WTC11 (cell line): ENCODE results near the gene MCCC1. TPM values are rescaled to one million over a fixed set of nuclear protein-coding genes. Genes with fewer than 3 reads are reported as not detected.
A peak's percentile ranks its signal among the peaks of the same experiment; 100 is the strongest.

Source experiments
- ELF4 ChIP-seq: sonication (generic); formaldehyde crosslinking; IDR thresholded peaks from 2 replicates; pipeline ENCODE4 v1.8.1; 2022; ENCODE audit warnings: low read depth, mild to moderate bottlenecking, moderate library complexity, missing genetic modification reagents
- ESRRA ChIP-seq: sonication (generic); formaldehyde crosslinking; IDR thresholded peaks from 2 replicates; pipeline ENCODE4 v1.8.1; 2022; ENCODE audit warnings: mild to moderate bottlenecking, missing genetic modification reagents, borderline replicate concordance
- IRF2 ChIP-seq: sonication (generic); formaldehyde crosslinking; IDR thresholded peaks from 2 replicates; pipeline ENCODE4 v1.8.0; 2022; ENCODE audit warnings: low read depth, missing genetic modification reagents, borderline replicate concordance
- JAZF1 ChIP-seq: fragments of 250-450 bp; sonication (Bioruptor Pico); IDR thresholded peaks from 2 replicates; pipeline ENCODE4 v1.9.0; 2021; ENCODE audit warnings: moderate library complexity, mild to moderate bottlenecking, inconsistent platforms
- JUN ChIP-seq: sonication (generic); formaldehyde crosslinking; IDR thresholded peaks from 2 replicates; pipeline ENCODE4 v1.8.0; 2023; ENCODE audit warnings: mild to moderate bottlenecking, missing genetic modification reagents
- MXD4 ChIP-seq: fragments of 250-450 bp; sonication (Bioruptor Pico); IDR thresholded peaks from 2 replicates; pipeline ENCODE4 v1.8.0; 2021; ENCODE audit warnings: mild to moderate bottlenecking, moderate library complexity, borderline replicate concordance
- MYBL2 ChIP-seq: sonication (generic); formaldehyde crosslinking; IDR thresholded peaks from 2 replicates; pipeline ENCODE4 v1.8.1; 2023; ENCODE audit warnings: mild to moderate bottlenecking, moderate library complexity, missing genetic modification reagents
- NFATC4 ChIP-seq: fragments of 250-450 bp; sonication (Bioruptor Pico); IDR thresholded peaks from 2 replicates; pipeline ENCODE4 v1.9.0; 2021; ENCODE audit warnings: mild to moderate bottlenecking
- NFE2L1 ChIP-seq: sonication (generic); formaldehyde crosslinking; IDR thresholded peaks from 2 replicates; pipeline ENCODE4 v1.8.1; 2023; ENCODE audit warnings: missing genetic modification reagents
- NR2C2 ChIP-seq: sonication (generic); formaldehyde crosslinking; IDR thresholded peaks from 2 replicates; pipeline ENCODE4 v1.8.0; 2022; ENCODE audit warnings: mild to moderate bottlenecking, missing genetic modification reagents
- RORB ChIP-seq: fragments of 250-450 bp; sonication (Bioruptor Pico); IDR thresholded peaks from 2 replicates; pipeline ENCODE4 v1.9.0; 2021; ENCODE audit warnings: mild to moderate bottlenecking
- SMAD4 ChIP-seq: sonication (generic); formaldehyde crosslinking; IDR thresholded peaks from 2 replicates; pipeline ENCODE4 v1.8.0; 2022; ENCODE audit warnings: mild to moderate bottlenecking, missing genetic modification reagents
- SP1 ChIP-seq: sonication (generic); formaldehyde crosslinking; conservative IDR thresholded peaks from 2 replicates; pipeline ENCODE4 v1.8.1; 2022; ENCODE audit warnings: missing genetic modification reagents
- ZNF138 ChIP-seq: sonication (generic); formaldehyde crosslinking; conservative IDR thresholded peaks from 2 replicates; pipeline ENCODE4 v1.8.1; 2022; ENCODE audit warnings: mild to moderate bottlenecking, moderate library complexity, missing genetic modification reagents
- ZNF263 ChIP-seq: sonication (generic); formaldehyde crosslinking; IDR thresholded peaks from 2 replicates; pipeline ENCODE4 v1.8.1; 2022; ENCODE audit warnings: low read depth, mild to moderate bottlenecking, moderate library complexity, missing genetic modification reagents
- ZNF396 ChIP-seq: fragments of 250-450 bp; sonication (Bioruptor Pico); IDR thresholded peaks from 2 replicates; pipeline ENCODE4 v1.8.0; 2021; ENCODE audit warnings: mild to moderate bottlenecking, moderate library complexity, borderline replicate concordance
- ZNF416 ChIP-seq: fragments of 250-450 bp; sonication (Bioruptor Pico); IDR thresholded peaks from 2 replicates; pipeline ENCODE4 v1.9.0; 2021; ENCODE audit warnings: mild to moderate bottlenecking, inconsistent platforms
- ZNF671 ChIP-seq: fragments of 250-450 bp; sonication (Bioruptor Pico); IDR thresholded peaks from 2 replicates; pipeline ENCODE4 v1.8.0; 2021; ENCODE audit warnings: mild to moderate bottlenecking
- total RNA-seq: library from RNA; stranded (reverse); gene quantifications from 3 replicates; pipeline ENCODE4 v1.2.3, GENCODE V29; 2021
- TF ChIP-seq, protein P1 (sequence below): fragments of 250-450 bp; sonication (Bioruptor Pico); IDR thresholded peaks from 2 replicates; pipeline ENCODE4 v1.8.0; 2021; ENCODE audit warnings: mild to moderate bottlenecking
- TF ChIP-seq, protein P2 (sequence below): fragments of 250-450 bp; sonication (Bioruptor Pico); IDR thresholded peaks from 2 replicates; pipeline ENCODE4 v1.9.0; 2021; ENCODE audit warnings: mild to moderate bottlenecking
- TF ChIP-seq, protein P3 (sequence below): sonication (generic); formaldehyde crosslinking; conservative IDR thresholded peaks from 2 replicates; pipeline ENCODE4 v1.8.1; 2022; ENCODE audit warnings: mild to moderate bottlenecking, missing genetic modification reagents
- TF ChIP-seq, protein P4 (sequence below): fragments of 250-450 bp; sonication (Bioruptor Pico); IDR thresholded peaks from 2 replicates; pipeline ENCODE4 v1.9.0; 2021; ENCODE audit warnings: mild to moderate bottlenecking, borderline replicate concordance
- TF ChIP-seq, protein P5 (sequence below): sonication (generic); formaldehyde crosslinking; IDR thresholded peaks from 2 replicates; pipeline ENCODE4 v1.8.1; 2023; ENCODE audit warnings: mild to moderate bottlenecking, moderate library complexity, missing genetic modification reagents
- TF ChIP-seq, protein P6 (sequence below): sonication (generic); formaldehyde crosslinking; IDR thresholded peaks from 2 replicates; pipeline ENCODE4 v1.8.1; 2023; ENCODE audit warnings: mild to moderate bottlenecking, missing genetic modification reagents, moderate library complexity
- TF ChIP-seq, protein P7 (sequence below): fragments of 250-450 bp; sonication (Bioruptor Pico); IDR thresholded peaks from 2 replicates; pipeline ENCODE4 v1.9.0; 2021; ENCODE audit warnings: moderate library complexity, mild to moderate bottlenecking, inconsistent platforms, borderline replicate concordance
- TF ChIP-seq, protein P8 (sequence below): sonication (generic); formaldehyde crosslinking; IDR thresholded peaks from 2 replicates; pipeline ENCODE4 v1.8.1; 2022; ENCODE audit warnings: low read depth, missing genetic modification reagents, borderline replicate concordance

MCCC1 gene
- total RNA-seq, 1 experiment from 2014 or later: 19.5 TPM

DNA sequence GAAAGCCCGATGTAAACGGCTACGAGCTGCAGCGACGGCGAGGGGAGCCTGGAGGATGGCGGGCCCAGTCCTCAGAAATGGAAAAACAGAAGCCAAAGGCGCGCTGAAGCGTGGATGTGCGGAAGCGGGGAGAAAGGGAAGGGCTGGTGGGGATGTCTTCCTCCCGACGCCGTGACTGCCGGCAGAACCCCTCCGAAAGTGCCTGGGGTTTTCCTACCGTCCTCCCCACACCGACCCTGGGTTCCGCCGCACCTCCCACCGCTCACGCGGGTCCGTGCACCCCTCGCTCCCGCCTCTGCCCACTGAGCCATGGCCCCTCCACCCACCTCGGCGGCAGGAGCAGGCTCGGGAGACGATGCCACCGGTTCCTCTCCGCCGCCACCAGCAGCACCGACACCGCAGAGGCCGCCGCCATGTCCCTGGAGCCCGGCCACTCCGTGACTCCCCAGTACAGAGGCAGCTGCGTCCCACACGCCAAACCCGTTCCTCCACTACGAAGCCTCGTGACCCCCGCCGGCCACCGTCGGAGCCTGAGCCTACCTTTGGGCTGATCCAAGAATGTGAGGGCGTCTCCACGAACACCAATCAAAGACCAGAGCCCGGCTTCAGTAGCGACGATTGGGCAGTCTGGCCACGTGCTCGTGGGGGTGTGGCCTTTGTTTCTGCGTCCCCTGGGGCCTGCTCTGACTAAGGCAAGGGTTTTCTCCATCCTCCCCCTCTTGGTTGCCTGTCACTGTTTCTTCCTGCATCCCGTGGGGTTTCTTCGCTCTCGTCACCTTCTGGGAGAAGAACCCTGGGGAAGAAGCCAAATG lies at the start of gene MCCC1 (continued):
- no peak for TF ChIP-seq ZNF416 (CRISPR knock-in tag)
- TF ChIP-seq, protein P1, sequence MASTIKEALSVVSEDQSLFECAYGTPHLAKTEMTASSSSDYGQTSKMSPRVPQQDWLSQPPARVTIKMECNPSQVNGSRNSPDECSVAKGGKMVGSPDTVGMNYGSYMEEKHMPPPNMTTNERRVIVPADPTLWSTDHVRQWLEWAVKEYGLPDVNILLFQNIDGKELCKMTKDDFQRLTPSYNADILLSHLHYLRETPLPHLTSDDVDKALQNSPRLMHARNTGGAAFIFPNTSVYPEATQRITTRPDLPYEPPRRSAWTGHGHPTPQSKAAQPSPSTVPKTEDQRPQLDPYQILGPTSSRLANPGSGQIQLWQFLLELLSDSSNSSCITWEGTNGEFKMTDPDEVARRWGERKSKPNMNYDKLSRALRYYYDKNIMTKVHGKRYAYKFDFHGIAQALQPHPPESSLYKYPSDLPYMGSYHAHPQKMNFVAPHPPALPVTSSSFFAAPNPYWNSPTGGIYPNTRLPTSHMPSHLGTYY (CRISPR knock-in tag): no peak
- TF ChIP-seq ZNF396 (CRISPR knock-in tag): no peak
- TF ChIP-seq, protein P2, sequence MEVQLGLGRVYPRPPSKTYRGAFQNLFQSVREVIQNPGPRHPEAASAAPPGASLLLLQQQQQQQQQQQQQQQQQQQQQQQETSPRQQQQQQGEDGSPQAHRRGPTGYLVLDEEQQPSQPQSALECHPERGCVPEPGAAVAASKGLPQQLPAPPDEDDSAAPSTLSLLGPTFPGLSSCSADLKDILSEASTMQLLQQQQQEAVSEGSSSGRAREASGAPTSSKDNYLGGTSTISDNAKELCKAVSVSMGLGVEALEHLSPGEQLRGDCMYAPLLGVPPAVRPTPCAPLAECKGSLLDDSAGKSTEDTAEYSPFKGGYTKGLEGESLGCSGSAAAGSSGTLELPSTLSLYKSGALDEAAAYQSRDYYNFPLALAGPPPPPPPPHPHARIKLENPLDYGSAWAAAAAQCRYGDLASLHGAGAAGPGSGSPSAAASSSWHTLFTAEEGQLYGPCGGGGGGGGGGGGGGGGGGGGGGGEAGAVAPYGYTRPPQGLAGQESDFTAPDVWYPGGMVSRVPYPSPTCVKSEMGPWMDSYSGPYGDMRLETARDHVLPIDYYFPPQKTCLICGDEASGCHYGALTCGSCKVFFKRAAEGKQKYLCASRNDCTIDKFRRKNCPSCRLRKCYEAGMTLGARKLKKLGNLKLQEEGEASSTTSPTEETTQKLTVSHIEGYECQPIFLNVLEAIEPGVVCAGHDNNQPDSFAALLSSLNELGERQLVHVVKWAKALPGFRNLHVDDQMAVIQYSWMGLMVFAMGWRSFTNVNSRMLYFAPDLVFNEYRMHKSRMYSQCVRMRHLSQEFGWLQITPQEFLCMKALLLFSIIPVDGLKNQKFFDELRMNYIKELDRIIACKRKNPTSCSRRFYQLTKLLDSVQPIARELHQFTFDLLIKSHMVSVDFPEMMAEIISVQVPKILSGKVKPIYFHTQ (CRISPR knock-in tag): no peak
- peak; percentile 95 for TF ChIP-seq MYBL2
- TF ChIP-seq NFE2L1 (CRISPR knock-in tag): peak; percentile 78; the same call in 1 of the 2 replicates
- TF ChIP-seq, protein P3, sequence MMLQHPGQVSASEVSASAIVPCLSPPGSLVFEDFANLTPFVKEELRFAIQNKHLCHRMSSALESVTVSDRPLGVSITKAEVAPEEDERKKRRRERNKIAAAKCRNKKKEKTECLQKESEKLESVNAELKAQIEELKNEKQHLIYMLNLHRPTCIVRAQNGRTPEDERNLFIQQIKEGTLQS (CRISPR knock-in tag): no peak
- TF ChIP-seq, protein P4, sequence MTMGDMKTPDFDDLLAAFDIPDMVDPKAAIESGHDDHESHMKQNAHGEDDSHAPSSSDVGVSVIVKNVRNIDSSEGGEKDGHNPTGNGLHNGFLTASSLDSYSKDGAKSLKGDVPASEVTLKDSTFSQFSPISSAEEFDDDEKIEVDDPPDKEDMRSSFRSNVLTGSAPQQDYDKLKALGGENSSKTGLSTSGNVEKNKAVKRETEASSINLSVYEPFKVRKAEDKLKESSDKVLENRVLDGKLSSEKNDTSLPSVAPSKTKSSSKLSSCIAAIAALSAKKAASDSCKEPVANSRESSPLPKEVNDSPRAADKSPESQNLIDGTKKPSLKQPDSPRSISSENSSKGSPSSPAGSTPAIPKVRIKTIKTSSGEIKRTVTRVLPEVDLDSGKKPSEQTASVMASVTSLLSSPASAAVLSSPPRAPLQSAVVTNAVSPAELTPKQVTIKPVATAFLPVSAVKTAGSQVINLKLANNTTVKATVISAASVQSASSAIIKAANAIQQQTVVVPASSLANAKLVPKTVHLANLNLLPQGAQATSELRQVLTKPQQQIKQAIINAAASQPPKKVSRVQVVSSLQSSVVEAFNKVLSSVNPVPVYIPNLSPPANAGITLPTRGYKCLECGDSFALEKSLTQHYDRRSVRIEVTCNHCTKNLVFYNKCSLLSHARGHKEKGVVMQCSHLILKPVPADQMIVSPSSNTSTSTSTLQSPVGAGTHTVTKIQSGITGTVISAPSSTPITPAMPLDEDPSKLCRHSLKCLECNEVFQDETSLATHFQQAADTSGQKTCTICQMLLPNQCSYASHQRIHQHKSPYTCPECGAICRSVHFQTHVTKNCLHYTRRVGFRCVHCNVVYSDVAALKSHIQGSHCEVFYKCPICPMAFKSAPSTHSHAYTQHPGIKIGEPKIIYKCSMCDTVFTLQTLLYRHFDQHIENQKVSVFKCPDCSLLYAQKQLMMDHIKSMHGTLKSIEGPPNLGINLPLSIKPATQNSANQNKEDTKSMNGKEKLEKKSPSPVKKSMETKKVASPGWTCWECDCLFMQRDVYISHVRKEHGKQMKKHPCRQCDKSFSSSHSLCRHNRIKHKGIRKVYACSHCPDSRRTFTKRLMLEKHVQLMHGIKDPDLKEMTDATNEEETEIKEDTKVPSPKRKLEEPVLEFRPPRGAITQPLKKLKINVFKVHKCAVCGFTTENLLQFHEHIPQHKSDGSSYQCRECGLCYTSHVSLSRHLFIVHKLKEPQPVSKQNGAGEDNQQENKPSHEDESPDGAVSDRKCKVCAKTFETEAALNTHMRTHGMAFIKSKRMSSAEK (CRISPR knock-in tag): no peak
- no peak for TF ChIP-seq ZNF138 (CRISPR knock-in tag)
- TF ChIP-seq JAZF1: no peak
- TF ChIP-seq, protein P5, sequence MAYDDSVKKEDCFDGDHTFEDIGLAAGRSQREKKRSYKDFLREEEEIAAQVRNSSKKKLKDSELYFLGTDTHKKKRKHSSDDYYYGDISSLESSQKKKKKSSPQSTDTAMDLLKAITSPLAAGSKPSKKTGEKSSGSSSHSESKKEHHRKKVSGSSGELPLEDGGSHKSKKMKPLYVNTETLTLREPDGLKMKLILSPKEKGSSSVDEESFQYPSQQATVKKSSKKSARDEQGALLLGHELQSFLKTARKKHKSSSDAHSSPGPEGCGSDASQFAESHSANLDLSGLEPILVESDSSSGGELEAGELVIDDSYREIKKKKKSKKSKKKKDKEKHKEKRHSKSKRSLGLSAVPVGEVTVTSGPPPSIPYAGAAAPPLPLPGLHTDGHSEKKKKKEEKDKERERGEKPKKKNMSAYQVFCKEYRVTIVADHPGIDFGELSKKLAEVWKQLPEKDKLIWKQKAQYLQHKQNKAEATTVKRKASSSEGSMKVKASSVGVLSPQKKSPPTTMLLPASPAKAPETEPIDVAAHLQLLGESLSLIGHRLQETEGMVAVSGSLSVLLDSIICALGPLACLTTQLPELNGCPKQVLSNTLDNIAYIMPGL (CRISPR knock-in tag): peak; percentile 82; the same call in 1 of the 2 replicates
- no peak; the same call in 1 of the 2 replicates for TF ChIP-seq NFATC4
- TF ChIP-seq JUN: no peak
- TF ChIP-seq ZNF263: no peak
- TF ChIP-seq, protein P6, sequence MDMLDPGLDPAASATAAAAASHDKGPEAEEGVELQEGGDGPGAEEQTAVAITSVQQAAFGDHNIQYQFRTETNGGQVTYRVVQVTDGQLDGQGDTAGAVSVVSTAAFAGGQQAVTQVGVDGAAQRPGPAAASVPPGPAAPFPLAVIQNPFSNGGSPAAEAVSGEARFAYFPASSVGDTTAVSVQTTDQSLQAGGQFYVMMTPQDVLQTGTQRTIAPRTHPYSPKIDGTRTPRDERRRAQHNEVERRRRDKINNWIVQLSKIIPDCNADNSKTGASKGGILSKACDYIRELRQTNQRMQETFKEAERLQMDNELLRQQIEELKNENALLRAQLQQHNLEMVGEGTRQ (CRISPR knock-in tag): peak; percentile 98
- no peak for TF ChIP-seq IRF2 (CRISPR knock-in tag)
- TF ChIP-seq MXD4 (CRISPR knock-in tag): no peak
- TF ChIP-seq ESRRA (CRISPR knock-in tag): 0 out of 2 replicates have a peak, but pooled peaks have one; percentile 56
- TF ChIP-seq ELF4 (CRISPR knock-in tag): no peak
- TF ChIP-seq RORB: no peak
- TF ChIP-seq ZNF671 (CRISPR knock-in tag): no peak
- TF ChIP-seq SP1: peak; percentile 90
- TF ChIP-seq, protein P7, sequence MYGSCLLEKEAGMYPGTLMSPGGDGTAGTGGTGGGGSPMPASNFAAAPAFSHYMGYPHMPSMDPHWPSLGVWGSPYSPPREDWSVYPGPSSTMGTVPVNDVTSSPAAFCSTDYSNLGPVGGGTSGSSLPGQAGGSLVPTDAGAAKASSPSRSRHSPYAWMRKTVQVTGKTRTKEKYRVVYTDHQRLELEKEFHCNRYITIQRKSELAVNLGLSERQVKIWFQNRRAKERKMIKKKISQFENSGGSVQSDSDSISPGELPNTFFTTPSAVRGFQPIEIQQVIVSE (CRISPR knock-in tag): no peak
- TF ChIP-seq SMAD4: no peak
- TF ChIP-seq, protein P8, sequence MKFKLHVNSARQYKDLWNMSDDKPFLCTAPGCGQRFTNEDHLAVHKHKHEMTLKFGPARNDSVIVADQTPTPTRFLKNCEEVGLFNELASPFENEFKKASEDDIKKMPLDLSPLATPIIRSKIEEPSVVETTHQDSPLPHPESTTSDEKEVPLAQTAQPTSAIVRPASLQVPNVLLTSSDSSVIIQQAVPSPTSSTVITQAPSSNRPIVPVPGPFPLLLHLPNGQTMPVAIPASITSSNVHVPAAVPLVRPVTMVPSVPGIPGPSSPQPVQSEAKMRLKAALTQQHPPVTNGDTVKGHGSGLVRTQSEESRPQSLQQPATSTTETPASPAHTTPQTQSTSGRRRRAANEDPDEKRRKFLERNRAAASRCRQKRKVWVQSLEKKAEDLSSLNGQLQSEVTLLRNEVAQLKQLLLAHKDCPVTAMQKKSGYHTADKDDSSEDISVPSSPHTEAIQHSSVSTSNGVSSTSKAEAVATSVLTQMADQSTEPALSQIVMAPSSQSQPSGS: no peak
- 0 out of 2 replicates have a peak, but pooled peaks have one; percentile 28 for TF ChIP-seq NR2C2
